Pancreas (tissue), 10 donors: ENCODE measurements around the gene SLC9B2. TPM values are rescaled to one million over a fixed set of nuclear protein-coding genes. Genes with fewer than 3 reads are reported as not detected.

Experiments
- ATAC-seq, 4 donors: fragments of 200-7000 bp; cut with Tn5 transposase; one replicate each; pipeline versions ENCODE4 v1.8.0 to v1.9.1; 2020; ENCODE audit warnings: mild to moderate bottlenecking in 4 of 4, moderate library complexity in 4 of 4
- DNase-seq, 6 donors: peaks; one replicate each; pipeline ENCODE4 v3.0.0-alpha.2; 2020
- FAIRE-seq: peaks from 2 replicates; lab custom pipeline; 2012; peaks lifted over from hg19 to GRCh38; lab: Jason Lieb, UNC
- H3K27ac ChIP-seq, 4 donors: fragments of 200-600 bp; sonication (generic); 1 replicate in 3 of 4; 2 replicates in 1 of 4; pipeline versions ENCODE4 v1.5.0 to v1.8.0; 2020
- H3K27me3 ChIP-seq, 4 donors: fragments of 200-600 bp; one replicate each; pipeline ENCODE4 v1.8.0; 2021
- H3K36me3 ChIP-seq, 3 donors: fragments of 200-600 bp; sonication (generic) in 1 of 3; one replicate each; pipeline versions ENCODE4 v1.5.0 to v1.8.0; 2020 to 2021
- H3K4me1 ChIP-seq, 3 donors: fragments of 200-600 bp; one replicate each; pipeline ENCODE4 v1.8.0; 2021
- H3K4me3 ChIP-seq, 4 donors: fragments of 200-600 bp; sonication (generic) in 2 of 4; one replicate each; pipeline versions ENCODE4 v1.5.0 to v1.8.0; 2020 to 2021
- H3K9me3 ChIP-seq, 4 donors: fragments of 200-600 bp; one replicate each; pipeline ENCODE4 v1.8.0; 2021
- WGBS, 2 donors: extraction: QIAGEN DNeasy Blood & Tissue Kit; methylation state at CpG; one replicate each; pipeline ENCODE4 v1.1.7; 2013; 5-methylcytosine and 5-hydroxymethylcytosine counted together
- intact Hi-C, 3 donors: fragments of 100-400 bp; cut with DNase I; formaldehyde crosslinking; loops; one replicate each; pipeline versions ENCODE4 v1.11.1 to v1.14.2; 2022
- polyA plus RNA-seq, 2 donors: library from polyadenylated mRNA; stranded (reverse); fragments of 200-250 nt; gene quantifications; one replicate each; pipeline ENCODE4 v1.2.3, GENCODE V29; 2013
- total RNA-seq, 6 donors: library from RNA; stranded (reverse); fragmentation: NEBNext Ultra II Directional in 4 of 6; extraction: Animal tissue kit (Norgen Biotek cat#: 25700) in 4 of 6; gene quantifications; one replicate each; pipeline versions ENCODE4 v1.2.1 to v1.2.4, GENCODE V29; 2021 to 2023
- TF ChIP-seq, protein P1 (sequence below), 4 donors: fragments of 200-600 bp; sonication (generic) in 3 of 4; IDR thresholded peaks; one replicate each; pipeline versions ENCODE4 v1.5.0 to v1.8.0; 2021; ENCODE audit warnings: antibody characterized with exemption in 4 of 4
- donor health status: healthy with polysubstance abuse.
- donor health status: DM: no; HTN: no; CAD: no; lungs with moderate emphysema.
- donor health status: DM: no; HTN: no; CAD: no.
- donor health status: control.
- donor health status: control.
- donor health status: Bipolar disorder and iron deficiency.
- donor health status: DM: yes; HTN: yes; CAD: no.
- donor health status: DM: no; HTN: no; CAD: no.
- donor health status: DM: no; HTN: no; CAD: no.
- donor health status: DM: yes; HTN: yes; CAD: no.

Gene SLC9B2
- total and polyA plus RNA-seq, 8 donors = 1.2 to 5.2 (median 2.7) TPM

DNA sequence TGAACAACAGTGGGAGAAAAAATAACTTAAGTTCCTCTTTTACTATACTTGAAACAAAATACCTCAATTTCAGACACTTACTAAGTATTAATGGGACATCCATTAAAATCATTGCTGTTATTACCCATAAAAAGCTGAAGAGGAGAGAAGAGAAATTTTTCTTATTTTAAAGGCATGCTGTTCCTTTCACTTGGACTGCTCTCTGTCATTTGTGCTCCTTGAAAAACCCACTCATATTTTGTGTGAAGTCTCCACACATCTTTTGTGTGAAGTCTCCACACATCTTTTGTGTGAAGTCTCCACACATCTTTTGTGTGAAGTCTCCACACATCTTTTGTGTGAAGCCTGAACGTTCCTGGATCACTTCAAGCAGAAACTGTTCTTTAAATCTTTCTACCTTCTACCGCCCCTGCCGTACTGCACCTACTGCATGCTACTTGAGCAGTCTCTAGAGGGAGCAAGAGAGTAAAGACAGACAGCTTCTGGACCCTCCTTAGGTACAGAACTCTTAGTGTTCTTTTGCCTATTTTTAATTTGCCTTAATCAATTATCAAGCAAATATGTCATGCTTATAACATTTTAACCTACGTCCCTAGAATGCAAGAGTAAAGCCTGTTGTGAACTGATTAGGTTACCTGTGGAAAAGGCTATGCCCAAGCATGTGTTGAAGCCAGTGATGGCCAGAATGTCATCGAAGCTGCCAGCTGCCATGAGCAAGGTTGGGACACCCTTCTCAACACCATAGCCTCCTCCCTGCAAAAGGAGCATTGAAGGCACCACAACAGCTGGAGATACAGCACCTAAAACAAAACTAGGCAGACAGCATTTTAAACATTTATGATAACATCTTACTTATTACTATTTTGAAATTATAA lies 29.9 kb downstream of the SLC9B2 start:
- ATAC-seq = peak; percentile 77 to 94 (median 90)
- peak in 2 of 6 donors; percentile 14 to 25 for DNase-seq
- intact Hi-C loops = no loop called here

GRCh38 chr4:103044183-103044582 lies 32.4 kb downstream of the SLC9B2 start:
- Histone ChIP-seq H3K9me3 (no peaks in the 10 kb centered on the region), H3K27ac (no peak overlapping the region), H3K27me3 (no peaks in the 10 kb centered on the region), H3K36me3 (no peaks in the 10 kb centered on the region), H3K4me3 (no peak overlapping the region), H3K4me1 (no peaks in the 10 kb centered on the region)
- ATAC-seq = no peak
- TF ChIP-seq, protein P1, sequence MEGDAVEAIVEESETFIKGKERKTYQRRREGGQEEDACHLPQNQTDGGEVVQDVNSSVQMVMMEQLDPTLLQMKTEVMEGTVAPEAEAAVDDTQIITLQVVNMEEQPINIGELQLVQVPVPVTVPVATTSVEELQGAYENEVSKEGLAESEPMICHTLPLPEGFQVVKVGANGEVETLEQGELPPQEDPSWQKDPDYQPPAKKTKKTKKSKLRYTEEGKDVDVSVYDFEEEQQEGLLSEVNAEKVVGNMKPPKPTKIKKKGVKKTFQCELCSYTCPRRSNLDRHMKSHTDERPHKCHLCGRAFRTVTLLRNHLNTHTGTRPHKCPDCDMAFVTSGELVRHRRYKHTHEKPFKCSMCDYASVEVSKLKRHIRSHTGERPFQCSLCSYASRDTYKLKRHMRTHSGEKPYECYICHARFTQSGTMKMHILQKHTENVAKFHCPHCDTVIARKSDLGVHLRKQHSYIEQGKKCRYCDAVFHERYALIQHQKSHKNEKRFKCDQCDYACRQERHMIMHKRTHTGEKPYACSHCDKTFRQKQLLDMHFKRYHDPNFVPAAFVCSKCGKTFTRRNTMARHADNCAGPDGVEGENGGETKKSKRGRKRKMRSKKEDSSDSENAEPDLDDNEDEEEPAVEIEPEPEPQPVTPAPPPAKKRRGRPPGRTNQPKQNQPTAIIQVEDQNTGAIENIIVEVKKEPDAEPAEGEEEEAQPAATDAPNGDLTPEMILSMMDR (IDR thresholded peaks at IDR 0.05) = no peak
- FAIRE-seq = no peak
- DNase-seq = no peak
- WGBS, 2 donors = 58 to 71% methylated on average over 2 of the region's 2 CpGs
- intact Hi-C loops = no loop called here

More for the DNA sequence above, 29.9 kb downstream of the SLC9B2 start:
- Histone ChIP-seq H3K36me3 (no peaks in the 10 kb centered on the region), H3K4me3 (no peak overlapping the region), H3K27me3 (no peaks in the 10 kb centered on the region), H3K9me3 (no peaks in the 10 kb centered on the region), H3K27ac (no peak overlapping the region), H3K4me1 (no peaks in the 10 kb centered on the region)
- FAIRE-seq = no peak
- 31 to 47% methylated on average over 5 of the region's 5 CpGs for WGBS, 2 donors
- TF ChIP-seq, protein P1 (IDR thresholded peaks at IDR 0.05) = peak; percentile 44 to 59 (median 54)

DNA sequence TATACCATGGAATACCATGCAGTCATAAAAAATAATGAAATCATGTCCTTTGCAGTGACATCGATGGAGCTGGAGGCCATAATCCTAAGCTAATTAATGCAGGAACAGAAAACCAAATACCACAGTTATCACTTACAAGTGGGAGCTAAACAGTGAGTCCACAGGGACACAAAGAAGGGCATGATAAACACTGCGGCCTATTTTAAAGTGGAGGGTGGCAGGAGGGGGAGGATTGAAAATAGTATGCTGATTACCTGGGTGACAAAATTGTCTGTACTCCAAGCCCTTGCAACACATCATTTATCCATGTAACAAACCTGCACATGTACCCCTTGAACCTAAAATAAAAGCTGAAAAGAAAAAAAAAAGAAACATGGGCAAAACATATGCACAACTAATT lies 40.4 kb downstream of the SLC9B2 start:
- Histone ChIP-seq H3K4me1 (no peaks in the 10 kb centered on the region), H3K9me3 (no peaks in the 10 kb centered on the region), H3K36me3 (no peaks in the 10 kb centered on the region), H3K4me3 (no peak overlapping the region), H3K27me3 (no peaks in the 10 kb centered on the region), H3K27ac (no peak overlapping the region)
- TF ChIP-seq, protein P1 (IDR thresholded peaks at IDR 0.05) = no peak
- WGBS, 2 donors = 93 to 98% methylated on average over 2 of the region's 2 CpGs
- FAIRE-seq = no peak
- ATAC-seq = no peak
- no peak for DNase-seq
- intact Hi-C loops = no loop called here

- Histone ChIP-seq H3K27me3 (no peaks in the 10 kb centered on the region), H3K9me3 (no peaks in the 10 kb centered on the region), H3K4me3 (no peak overlapping the region), H3K27ac (no peak overlapping the region), H3K4me1 (no peaks in the 10 kb centered on the region), H3K36me3 (no peaks in the 10 kb centered on the region)
- no peak for FAIRE-seq
- WGBS, 2 donors = 37 to 63% methylated on average over 2 of the region's 2 CpGs
- peak; percentile 77 to 98 (median 87) for ATAC-seq
- TF ChIP-seq, protein P1 (IDR thresholded peaks at IDR 0.05) = peak in 3 of 4 donors; percentile 31 to 43 (median 38)
- intact Hi-C loops = no loop called here
- DNase-seq = peak in 1 of 6 donors; percentile 42
These were observed 44.0 kb downstream of the SLC9B2 start for GRCh38 chr4:103032574-103032973.

DNA sequence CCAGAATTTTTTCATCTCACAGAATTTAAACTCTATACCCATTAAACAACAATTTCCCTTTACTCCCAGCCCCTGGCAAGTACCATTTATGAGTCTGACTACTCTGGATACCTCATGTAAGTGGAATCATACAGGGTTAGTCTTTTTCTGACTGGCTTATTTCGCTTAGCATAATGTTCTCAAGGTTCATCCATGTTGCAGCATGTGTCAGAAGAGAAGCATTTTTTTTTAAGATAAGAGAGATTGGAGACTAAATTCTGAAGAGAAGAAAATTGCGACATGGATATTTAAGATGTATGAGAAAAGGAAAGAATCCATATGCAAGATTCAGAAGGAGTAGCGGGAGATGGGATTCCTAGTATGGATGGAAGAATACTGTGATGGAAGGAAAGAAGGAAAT lies 45.8 kb downstream of the SLC9B2 start:
- no peak for DNase-seq
- 87 to 90% methylated on average over 3 of the region's 3 CpGs for WGBS, 2 donors
- Histone ChIP-seq H3K9me3 (no peaks in the 10 kb centered on the region), H3K27ac (no peak overlapping the region), H3K27me3 (no peaks in the 10 kb centered on the region), H3K4me3 (no peak overlapping the region), H3K36me3 (no peaks in the 10 kb centered on the region), H3K4me1 (no peaks in the 10 kb centered on the region)
- TF ChIP-seq, protein P1 (IDR thresholded peaks at IDR 0.05) = no peak
- no peak for ATAC-seq
- intact Hi-C loops = no loop called here
- FAIRE-seq = no peak
